NOMO-1 treated with DMSO at 0.1 percent for 48 hours (cell line): ENCODE data around the gene MPZL3.
A peak's percentile ranks its signal among the peaks of the same experiment; 100 is the strongest.

ENCODE experiments used
- DNase-seq: peaks from one replicate; lab custom pipeline; 2025; ENCODE audit not compliant: unreplicated experiment; lab: John Stamatoyannopoulos, UW

Gene MPZL3

DNA sequence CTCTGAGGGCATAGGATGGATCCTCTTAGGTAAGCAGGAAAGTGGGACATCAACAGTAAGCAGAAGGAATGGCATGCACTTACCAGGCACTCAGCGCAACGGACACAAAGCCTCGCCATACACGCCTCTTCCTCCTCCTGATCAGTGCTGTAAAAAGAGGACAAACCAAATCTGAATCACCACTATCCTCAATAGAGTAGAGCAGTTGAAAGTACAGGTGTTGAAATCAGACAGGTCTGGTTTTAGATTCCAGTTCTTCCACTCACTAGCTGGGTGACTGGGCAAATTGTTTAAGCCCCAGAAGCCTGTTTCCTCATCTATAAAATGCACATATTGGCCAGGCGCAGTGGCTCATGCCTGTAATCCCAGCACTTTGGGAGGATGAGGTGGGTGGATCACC lies 18.8 kb downstream of the MPZL3 start:
- DNase-seq, result no peak

DNA sequence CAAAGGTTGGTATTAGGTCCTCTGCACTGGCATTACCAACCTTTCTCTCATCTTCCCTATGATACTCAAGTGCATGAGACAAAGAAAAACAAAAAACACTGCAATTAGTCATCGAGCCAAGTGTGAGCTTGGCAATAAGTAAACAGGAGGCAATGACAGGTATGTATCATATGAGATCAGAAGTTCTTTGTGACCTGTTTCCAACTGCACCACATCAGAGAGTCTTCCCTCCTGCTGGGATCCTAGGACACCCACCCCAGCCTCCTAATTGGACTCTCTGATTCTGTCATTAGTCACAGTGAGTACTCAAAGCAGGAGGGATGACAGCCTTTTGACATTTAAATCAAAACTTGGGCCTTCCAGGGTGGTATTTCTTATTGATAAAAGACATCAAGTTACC lies 19.5 kb downstream of the MPZL3 start:
- no peak for DNase-seq

- no peak for DNase-seq
Measured at GRCh38 chr11:118231461-118231860, 20.7 kb downstream of the MPZL3 start.

GRCh38 chr11:118230088-118230487 lies 22.1 kb downstream of the MPZL3 start:
- no peak for DNase-seq

GRCh38 chr11:118229274-118229847 lies 22.8 kb downstream of the MPZL3 start:
- peak; percentile 56 for DNase-seq

- DNase-seq, result peak; percentile 93
Measured at GRCh38 chr11:118227865-118228785, 24.0 kb downstream of the MPZL3 start.

DNA sequence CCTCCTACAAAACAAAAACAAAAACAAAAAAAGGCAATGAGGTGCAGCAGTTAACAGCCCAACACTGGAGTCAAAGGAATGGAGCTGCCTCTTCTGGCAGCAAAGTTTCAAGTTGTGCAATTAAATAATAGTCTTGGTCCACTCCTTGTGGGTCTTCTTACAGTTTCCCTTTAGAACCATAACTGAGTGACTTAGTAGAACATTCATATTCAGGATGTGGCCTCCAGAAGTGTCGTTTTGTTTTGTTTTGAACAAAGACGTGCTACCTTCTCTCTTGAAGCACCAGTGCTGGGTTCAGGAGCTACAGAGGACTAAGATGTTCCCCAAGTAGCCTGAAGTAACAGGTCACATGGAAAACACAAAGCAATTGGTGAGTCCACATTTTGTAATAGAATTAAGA lies 25.4 kb downstream of the MPZL3 start:
- DNase-seq, result peak; percentile 46

- DNase-seq, result peak; percentile 88
Measured at GRCh38 chr11:118226296-118226695, 25.9 kb downstream of the MPZL3 start.

GRCh38 chr11:118224511-118225188 lies 27.5 kb downstream of the MPZL3 start, which contains the start of gene JAML:
Gene JAML, minus strand, starts transcription at chr11:118225011. Its CDS starts 10,145 bp downstream, at chr11:118214866.
- peak; percentile 77 for DNase-seq

GRCh38 chr11:118223992-118224391 lies 28.2 kb downstream of the MPZL3 start:
- DNase-seq, result no peak

GRCh38 chr11:118223570-118223969 lies 28.6 kb downstream of the MPZL3 start:
- no peak for DNase-seq

DNA sequence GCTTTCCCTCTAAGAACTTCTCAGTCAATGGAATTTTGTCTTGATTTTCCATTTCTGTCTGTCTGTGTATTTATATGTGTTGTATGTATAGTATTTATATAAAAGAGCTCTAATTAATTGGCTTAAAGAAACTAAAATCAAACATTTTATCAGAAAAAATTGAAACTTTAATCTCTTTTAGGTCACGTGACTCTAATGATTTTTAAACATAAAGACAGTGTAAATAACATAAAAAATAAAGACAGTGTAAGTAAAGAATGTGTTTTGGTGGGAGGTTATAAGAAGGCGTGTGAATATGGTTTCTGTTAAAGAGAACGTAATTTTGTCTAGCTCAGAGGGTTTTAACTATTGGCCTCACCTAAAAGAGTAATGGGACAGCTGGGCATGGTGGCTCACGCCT lies 29.7 kb downstream of the MPZL3 start:
- no peak for DNase-seq

GRCh38 chr11:118221419-118221818 lies 30.7 kb downstream of the MPZL3 start:
- DNase-seq, result no peak

DNA sequence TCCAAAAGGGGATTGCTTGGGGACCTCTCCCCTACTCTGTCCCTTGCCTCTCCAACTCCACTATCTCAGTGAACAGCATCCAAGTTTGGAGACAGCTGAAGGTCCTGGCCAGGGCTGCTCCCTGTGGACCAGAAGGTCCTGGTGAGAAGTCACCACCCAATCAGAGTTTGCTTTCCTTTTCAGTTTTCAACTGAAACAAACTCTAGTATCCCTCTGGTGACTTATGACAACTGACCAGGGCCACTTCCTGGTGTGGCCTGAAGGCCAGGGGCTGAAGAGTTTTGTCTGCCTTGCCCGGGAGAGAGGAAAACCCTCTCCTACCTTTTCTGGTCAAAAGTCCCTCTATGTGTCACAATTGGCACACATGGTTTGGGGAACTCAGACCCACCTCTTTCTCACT lies 32.4 kb downstream of the MPZL3 start:
- no peak for DNase-seq

DNA sequence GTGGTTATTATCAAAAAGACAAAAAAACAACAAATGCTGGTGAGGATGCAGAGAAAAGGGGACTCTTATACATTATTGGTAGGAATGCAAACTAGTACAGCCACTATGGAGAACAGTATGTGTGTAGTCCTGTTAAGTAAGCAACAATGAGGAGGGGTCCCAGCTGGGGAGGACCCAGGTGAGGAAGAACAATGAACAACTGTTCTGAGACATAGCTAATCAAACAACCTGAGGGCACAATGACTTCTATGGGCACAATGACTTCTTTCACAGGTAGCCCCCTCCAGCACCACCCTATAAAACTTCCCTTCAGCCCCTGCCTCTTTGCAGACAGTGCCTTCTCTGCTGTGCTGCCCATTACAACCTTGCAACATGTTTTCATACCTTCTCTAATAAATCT lies 32.9 kb downstream of the MPZL3 start:
- no peak for DNase-seq

GRCh38 chr11:118217575-118217974 lies 34.6 kb downstream of the MPZL3 start:
- no peak for DNase-seq

DNA sequence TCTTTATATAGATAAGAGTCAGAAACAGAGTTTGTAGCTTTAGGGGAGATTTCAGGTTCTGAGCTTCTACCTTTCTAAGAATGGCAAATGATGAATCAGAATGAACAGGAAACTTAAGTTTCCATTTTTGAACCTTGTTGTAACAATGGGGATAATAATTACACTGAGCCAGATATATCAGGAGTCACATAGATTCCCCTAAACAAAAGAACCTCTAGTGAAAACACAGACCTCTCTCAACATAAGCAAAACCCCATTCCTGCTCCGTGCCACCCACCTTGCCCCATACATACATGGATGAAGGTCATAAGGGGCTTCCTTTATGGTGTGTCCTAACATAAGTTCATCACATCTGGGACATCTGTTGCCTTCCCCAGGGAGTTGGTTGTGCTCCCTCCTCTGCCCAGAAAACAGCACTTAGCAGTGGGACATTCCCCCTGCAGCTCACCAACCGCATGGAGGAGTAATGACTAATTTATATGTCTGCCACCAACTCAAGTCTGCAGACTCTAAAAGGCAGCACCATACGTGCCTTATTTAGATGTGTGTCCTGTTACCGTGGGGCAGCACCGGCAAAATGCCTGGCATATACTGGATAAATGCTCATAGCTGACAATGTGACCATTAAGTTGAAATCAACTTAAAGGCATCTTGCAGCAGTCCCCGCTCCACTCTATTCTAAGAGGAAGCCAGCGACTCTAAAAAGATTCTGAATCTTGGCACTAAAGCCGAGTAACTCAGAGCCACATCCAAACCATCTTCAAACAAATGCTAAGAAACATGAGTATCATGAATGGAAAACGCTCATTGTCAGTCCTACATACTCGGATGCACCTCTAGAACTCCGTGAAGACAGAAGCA lies 35.3 kb downstream of the MPZL3 start:
- DNase-seq, result no peak

DNA sequence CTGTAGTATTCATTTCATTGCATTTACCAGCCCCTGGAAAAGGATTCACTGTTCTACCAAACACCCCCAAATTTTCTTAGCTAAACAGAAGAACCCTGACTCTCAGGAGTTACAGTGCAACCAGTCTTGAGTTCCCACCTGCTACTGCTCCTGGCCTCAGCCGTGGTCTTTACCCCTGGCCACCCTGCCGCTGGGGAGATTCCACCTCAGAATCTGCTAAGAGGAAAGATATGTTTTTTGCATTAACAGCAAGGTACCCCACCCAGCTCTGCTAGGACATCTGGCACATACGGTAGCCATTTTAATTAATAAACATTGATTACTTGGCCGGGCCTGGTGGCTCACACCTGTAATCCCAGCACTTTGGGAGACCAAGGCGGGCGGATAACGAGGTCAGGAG lies 36.4 kb downstream of the MPZL3 start:
- DNase-seq, result no peak

GRCh38 chr11:118215262-118215661 lies 36.9 kb downstream of the MPZL3 start:
- no peak for DNase-seq

GRCh38 chr11:118214210-118214914 lies 37.8 kb downstream of the MPZL3 start:
- DNase-seq, result peak; percentile 94
